ENCODE results near the gene ORAI2. TPM values are rescaled to one million over a fixed set of nuclear protein-coding genes. Genes with fewer than 3 reads are reported as not detected.

ORAI2 gene
- total RNA-seq, 4 donors from 2014 or later, result 3.1 to 99.9 (median 11.0) TPM

GRCh38 chr7:102463841-102464576 lies 30.6 kb downstream of the ORAI2 start:
- H3K27ac ChIP-seq, result peak overlapping the region; percentile 81 to 91 (median 84)
- 12 to 13% methylated on average over 6 to 24 of the region's 24 CpGs for WGBS, 2 donors (ENCODE audit: low coverage in 1 of 2)
- no peaks in the 10 kb centered on the region for H3K27me3 ChIP-seq
- TF ChIP-seq EP300 (IDR thresholded peaks at IDR 0.05; ENCODE audit: low read depth), result no peak
- TF ChIP-seq POLR2AphosphoS5 (IDR thresholded peaks at IDR 0.05), result no peak
- TF ChIP-seq POLR2A (IDR thresholded peaks at IDR 0.05), result no peak
- no peak for TF ChIP-seq CTCF (IDR thresholded peaks at IDR 0.05)
- no peak for DNase-seq
- peaks cover 0 to 5% (median 0%) of the 10 kb centered on the region in 4 donors for H3K36me3 ChIP-seq
- peaks cover 13 to 24% (median 16%) of the 10 kb centered on the region in 4 donors for H3K4me1 ChIP-seq
- H3K4me3 ChIP-seq, result peak overlapping the region; percentile 61 to 100 (median 95)
- no peaks in the 10 kb centered on the region for H3K9me3 ChIP-seq
- intact Hi-C loops (cut with DNase I; ENCODE audit: low total_unique reads) (no loop called here), in situ Hi-C loops (cut with MboI; ENCODE audit: low pct_ligation_motif_present in 1 of 4, low pct_unique_long_range_greater_than_20kb in 1 of 4, low sequenced_read_pairs in 3 of 4) (loop anchor here in 1 of 4 donors (10.0 kb wide), 1 partner anchor 59 kb away; no protein-coding TSS in a partner anchor)

GRCh38 chr7:102464577-102465280 lies 31.4 kb downstream of the ORAI2 start, which contains the start of the genes ALKBH4 and LRWD1:
Gene ALKBH4 (minus strand): TSS chr7:102464863. CDS start chr7:102464836, 27 bp downstream.
Gene LRWD1 (plus strand): TSS chr7:102464984. CDS start chr7:102465081, 97 bp downstream.
- Histone ChIP-seq H3K4me1 (peaks cover 14 to 26% (median 17%) of the 10 kb centered on the region in 4 donors), H3K36me3 (no peaks in the 10 kb centered on the region), H3K4me3 (peak within 1 kb of the TSS; percentile 61 to 100 (median 95)), H3K27me3 (no peaks in the 10 kb centered on the region), H3K27ac (peak within 1 kb of the TSS; percentile 81 to 91 (median 84)), H3K9me3 (no peaks in the 10 kb centered on the region)
- in situ Hi-C loops (cut with MboI; ENCODE audit: low pct_ligation_motif_present in 1 of 4, low pct_unique_long_range_greater_than_20kb in 1 of 4, low sequenced_read_pairs in 3 of 4) (loop anchor here in 1 of 4 donors (10.0 kb wide), 1 partner anchor 60 kb away; no protein-coding TSS in a partner anchor), intact Hi-C loops (cut with DNase I; ENCODE audit: low total_unique reads) (no loop called here)
- peak; percentile 95 for DNase-seq
- 0% methylated on average over 18 of the region's 81 CpGs; no CpG with 5 or more reads in 1 of the 2 donors for WGBS, 2 donors (ENCODE audit: low coverage in 1 of 2)
- TF ChIP-seq POLR2AphosphoS5 (IDR thresholded peaks at IDR 0.05), result peak; percentile 69 to 88 (median 69)
- TF ChIP-seq EP300 (IDR thresholded peaks at IDR 0.05; ENCODE audit: low read depth), result no peak
- peak; percentile 59 for TF ChIP-seq POLR2A (IDR thresholded peaks at IDR 0.05)
- TF ChIP-seq CTCF (IDR thresholded peaks at IDR 0.05), result peak in 2 of 5 experiments; percentile 18 to 25

DNA sequence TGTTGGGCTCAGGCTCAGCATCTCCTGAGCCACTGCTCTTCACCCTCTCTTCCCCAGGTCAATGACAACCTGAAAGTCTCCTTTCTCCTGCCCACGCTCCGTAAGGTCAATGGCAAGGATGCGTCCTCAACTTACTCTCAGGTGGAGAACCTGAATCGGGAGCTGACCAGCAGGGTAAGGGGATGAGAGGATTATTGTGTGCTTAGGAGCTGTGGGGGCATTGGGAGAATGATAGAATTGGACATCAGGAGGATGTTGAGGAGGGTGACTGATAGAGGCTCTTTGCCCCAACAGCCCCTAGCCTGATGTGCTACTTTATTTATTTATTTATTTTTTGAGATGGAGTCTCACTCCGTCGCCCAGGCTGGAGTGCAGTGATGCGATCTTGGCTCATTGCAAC lies 32.7 kb downstream of the ORAI2 start:
- TF ChIP-seq POLR2AphosphoS5 (IDR thresholded peaks at IDR 0.05), result no peak
- TF ChIP-seq CTCF (IDR thresholded peaks at IDR 0.05), result no peak
- WGBS, 2 donors (ENCODE audit: low coverage in 1 of 2), result 89 to 92% methylated on average over 5 to 7 of the region's 7 CpGs
- Histone ChIP-seq H3K36me3 (no peaks in the 10 kb centered on the region), H3K27me3 (no peaks in the 10 kb centered on the region), H3K4me1 (peaks cover 14 to 37% (median 24%) of the 10 kb centered on the region in 4 donors), H3K4me3 (peak overlapping the region in 2 of 4 donors; percentile 91 to 100), H3K9me3 (no peaks in the 10 kb centered on the region), H3K27ac (no peak overlapping the region)
- DNase-seq, result no peak
- intact Hi-C loops (cut with DNase I; ENCODE audit: low total_unique reads), result no loop called here
- in situ Hi-C loops (cut with MboI; ENCODE audit: low pct_ligation_motif_present in 1 of 4, low pct_unique_long_range_greater_than_20kb in 1 of 4, low sequenced_read_pairs in 3 of 4), result loop anchor here in 1 of 4 donors (10.0 kb wide), 1 partner anchor 61 kb away; no protein-coding TSS in a partner anchor
